HuH-7 (cell line): ENCODE results near the gene AMACR.
A peak's percentile ranks its signal among the peaks of the same experiment; 100 is the strongest.

Experiments
- DNase-seq: peaks from one replicate; pipeline ENCODE4 v3.0.0; 2011; ENCODE audit warnings: low spot score

AMACR gene

DNA sequence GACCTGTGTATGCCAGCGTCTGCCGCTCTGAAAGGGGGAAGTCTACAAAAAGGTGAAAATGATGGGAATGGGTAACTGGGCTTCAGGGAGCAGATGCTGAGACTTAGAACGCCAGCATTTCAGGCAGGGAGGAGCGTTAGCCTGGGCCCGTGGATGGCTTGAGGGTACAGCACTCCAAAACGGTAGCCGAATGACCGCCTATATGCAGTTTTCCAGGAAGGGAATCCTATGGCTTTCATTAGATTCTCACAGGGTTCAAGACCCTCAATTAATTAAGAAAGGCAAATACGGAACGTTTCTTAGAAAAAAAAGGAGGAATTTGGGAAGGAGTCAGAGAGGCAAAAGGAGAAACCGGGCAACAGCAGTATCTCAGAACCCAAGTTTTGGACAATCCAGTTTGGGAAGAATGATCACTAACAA is 639 bp downstream of the AMACR start:
- DNase-seq: no peak

GRCh38 chr5:34005681-34006080 is 2.2 kb downstream of the AMACR start:
- no peak for DNase-seq

GRCh38 chr5:34005211-34005610 is 2.6 kb downstream of the AMACR start:
- no peak for DNase-seq

- no peak for DNase-seq
These were observed 3.9 kb downstream of the AMACR start for GRCh38 chr5:34003941-34004340.

GRCh38 chr5:34002629-34003328 is 5.1 kb downstream of the AMACR start:
- no peak for DNase-seq

- DNase-seq: peak; percentile 84
These were observed 6.5 kb downstream of the AMACR start for GRCh38 chr5:34001241-34001841.

- DNase-seq: no peak
These were observed 7.9 kb downstream of the AMACR start for GRCh38 chr5:33999978-34000377.

DNA sequence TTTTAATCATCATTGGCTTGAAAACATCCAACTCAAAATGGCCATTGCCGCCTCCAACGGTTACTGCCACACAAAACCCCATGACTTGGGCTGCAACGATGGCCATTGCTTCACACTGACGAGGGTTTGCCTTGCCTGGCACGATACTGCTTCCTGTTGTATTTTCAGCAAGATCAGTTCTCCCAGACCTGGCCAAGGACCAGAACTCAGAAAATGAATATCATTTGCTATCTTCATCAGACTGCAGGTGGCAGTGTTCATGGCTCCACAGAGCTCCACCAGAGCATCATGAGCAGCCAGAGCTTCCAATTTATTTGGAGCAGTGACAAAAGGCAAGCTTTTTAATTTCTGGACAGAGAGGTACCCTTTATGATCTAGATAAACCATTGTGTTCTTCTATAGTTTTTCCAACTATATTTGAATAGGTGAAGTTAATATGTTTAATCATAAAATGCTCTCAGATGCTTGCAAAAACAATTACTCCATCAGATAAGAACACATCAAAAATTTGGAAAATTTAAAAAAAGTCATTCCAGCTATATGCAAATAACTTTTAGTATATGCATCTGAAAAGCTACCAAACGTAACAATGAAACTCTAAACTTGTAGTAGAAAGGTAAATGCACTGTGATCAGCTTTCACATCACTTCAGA is 10.4 kb downstream of the AMACR start:
- DNase-seq: peak; percentile 71

- DNase-seq: no peak
These were observed 12.0 kb downstream of the AMACR start for GRCh38 chr5:33995865-33996264.

DNA sequence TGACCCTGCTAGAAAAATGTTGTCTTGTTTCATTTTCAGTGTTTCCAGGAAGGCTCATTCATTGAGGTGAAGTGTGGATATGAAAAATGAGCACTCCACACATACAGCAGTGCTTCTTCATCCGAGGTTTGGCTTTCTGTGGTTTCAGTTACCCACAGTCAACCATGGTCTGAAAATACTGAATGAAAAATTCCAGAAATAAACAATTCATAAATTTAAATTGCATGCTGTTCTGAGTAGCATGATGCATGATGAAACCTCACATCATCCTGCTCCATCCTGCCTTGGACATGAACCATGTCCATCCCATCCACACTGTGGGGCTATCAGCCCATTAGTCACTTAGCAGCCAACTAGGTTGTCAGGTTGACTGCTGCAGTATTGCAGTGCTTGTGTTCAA is 13.0 kb downstream of the AMACR start:
- no peak for DNase-seq

DNA sequence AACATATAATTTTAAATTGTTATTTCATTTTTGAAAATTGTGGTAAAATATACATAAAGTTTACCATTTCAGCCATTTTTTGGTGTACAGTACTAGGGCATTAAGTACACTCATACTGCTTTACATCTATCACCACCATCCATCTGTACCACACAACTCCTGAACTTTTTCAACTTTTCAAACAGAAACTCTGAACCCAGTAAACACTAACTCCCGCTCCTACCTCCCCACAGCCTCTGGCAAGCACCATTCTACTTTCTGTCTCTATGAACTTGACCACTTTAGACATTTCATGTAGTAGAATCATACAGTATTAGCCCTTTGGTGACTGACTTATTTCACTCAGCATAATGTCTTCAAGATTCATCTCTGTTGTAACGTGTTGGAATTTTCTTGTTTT is 15.0 kb downstream of the AMACR start:
- DNase-seq: no peak

GRCh38 chr5:33985447-33985846 is 22.4 kb downstream of the AMACR start:
- DNase-seq: no peak

DNA sequence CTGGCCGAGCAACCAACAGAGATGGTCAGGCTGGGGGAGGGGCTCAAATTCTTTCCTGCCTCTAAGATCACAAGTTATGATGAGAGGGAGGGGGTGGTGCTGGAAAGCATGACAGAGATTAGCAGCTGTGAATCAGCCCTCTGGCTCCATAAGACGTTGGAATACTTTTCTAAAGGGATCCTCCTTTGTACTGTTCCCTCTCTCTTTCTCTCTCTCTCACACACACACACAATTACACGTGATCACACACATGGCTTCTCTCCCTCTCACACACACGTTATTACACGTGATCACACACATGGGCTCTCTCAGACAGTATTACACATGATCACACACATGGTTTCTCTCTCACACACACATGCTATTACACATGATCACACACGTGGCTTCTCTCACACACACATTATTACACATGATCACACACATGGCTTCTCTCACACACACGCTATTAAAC is 23.2 kb downstream of the AMACR start, which contains the start of gene SLC45A2:
Gene SLC45A2 (minus strand): TSS at position 23 of the 454 bp plus-strand sequence. CDS start 110 bp downstream, outside the sequence.
- no peak for DNase-seq

- DNase-seq: no peak
These were observed 23.7 kb downstream of the AMACR start for GRCh38 chr5:33984178-33984577.

DNA sequence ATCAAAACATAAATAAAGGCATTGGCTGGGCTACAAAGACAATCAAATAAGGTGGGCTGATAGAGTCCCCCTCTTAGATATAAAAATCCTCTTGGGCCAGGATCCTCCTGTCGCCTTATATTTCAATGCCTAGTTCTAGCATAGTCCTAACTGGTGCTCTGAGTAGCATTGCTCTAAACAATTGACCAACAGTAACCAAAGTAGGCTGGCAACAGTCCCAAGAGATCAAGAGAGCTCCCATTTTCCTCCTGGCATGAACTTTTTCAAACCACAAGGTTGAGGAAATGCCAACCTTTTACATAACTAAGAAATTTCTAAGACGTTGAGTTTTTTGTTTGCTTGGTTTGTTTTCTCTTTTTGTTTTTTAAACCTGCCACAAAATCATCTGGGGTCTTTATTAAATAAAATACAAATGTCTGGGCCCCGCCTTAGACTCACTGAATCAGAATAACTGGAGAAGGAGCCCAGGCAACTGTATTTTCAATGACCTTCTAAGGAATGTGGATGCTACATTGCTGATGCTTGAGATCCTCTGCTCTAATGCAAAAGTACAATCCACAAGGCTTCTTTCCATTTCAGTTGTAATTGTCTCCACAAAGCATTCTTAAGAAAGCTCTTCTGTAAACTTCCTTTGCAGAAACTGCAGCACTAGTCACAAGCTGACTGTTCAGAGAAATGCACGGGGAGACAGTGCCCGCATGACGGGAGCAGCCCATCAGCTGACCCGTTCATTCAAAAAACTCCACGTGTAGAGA is 26.3 kb downstream of the AMACR start:
- no peak for DNase-seq

DNA sequence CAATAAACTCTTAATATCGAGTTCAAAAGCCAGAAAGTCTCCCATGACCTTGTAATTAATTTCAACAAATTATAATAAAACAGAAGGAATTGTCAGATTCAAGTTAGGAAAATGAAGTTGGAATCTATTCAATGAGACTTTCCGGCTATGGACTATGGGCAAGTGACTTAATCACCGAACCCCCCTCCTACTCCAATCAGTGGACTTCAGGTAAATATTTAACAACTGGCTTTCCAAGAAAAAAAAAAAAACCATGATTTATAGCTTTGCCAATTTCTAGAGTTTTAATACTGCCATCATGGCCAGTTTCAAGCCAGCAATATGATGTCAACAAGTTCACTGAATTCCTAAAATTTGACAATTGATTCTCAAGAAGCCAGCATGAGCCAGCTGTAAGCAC is 27.8 kb downstream of the AMACR start:
- no peak for DNase-seq

- DNase-seq: no peak
These were observed 29.5 kb downstream of the AMACR start for GRCh38 chr5:33978306-33978705.

- DNase-seq: no peak
These were observed 31.5 kb downstream of the AMACR start for GRCh38 chr5:33976307-33976706.

DNA sequence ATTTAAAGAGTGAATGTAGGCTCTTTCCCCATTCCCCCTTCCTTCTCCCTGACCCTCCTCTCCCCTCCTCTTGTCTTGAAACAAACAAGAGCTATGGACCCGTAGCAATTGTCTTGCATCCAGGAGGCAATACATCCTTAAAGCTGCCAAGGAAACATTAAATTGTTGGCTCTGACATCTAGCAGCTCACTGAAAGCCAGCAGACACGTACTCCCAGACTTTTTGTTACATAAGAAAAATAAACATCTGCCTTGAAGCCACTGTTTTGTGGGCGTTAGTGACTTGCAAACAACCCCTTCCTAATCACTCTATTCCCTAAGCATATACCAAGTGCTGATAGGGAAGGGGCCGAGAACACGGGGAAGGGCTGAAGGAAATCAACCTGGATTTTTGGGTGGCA is 32.0 kb downstream of the AMACR start:
- DNase-seq: no peak

DNA sequence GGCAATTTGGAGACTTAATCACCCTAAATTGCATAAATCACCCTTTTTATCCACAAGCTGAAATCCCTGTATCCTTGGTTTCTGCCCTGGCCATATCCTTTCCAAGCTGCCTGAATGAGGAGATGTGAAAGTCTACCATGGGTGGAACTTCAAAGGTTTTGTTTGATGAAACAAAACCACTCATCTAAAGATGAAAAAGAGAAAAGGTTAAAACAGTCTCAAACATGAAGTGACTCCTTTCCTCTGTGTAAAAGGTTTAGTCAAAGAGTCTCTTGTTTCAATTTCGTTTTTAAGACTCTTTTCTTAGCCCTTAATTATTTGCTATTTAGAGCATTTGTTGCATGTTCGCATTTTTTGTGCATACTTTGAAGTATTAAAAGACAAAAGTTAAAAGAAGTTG is 34.6 kb downstream of the AMACR start:
- no peak for DNase-seq

- peak; percentile 88 for DNase-seq
These were observed 38.0 kb downstream of the AMACR start for GRCh38 chr5:33969572-33970452.
